ENCODE data around the gene CES3. TPM values are rescaled to one million over a fixed set of nuclear protein-coding genes. Genes with fewer than 3 reads are reported as not detected.
A peak's percentile ranks its signal among the peaks of the same experiment; 100 is the strongest.

Gene CES3
- total RNA-seq, 4 donors from 2014 or later = 10.3 to 30.3 (median 12.9) TPM

- intact Hi-C loops (cut with DNase I; ENCODE audit: low total_unique reads) = loop anchor here (5.0 kb wide), 1 partner anchor 85 kb away; no protein-coding TSS in a partner anchor
- in situ Hi-C loops (cut with MboI; ENCODE audit: low sequenced_read_pairs in 4 of 4) = loop anchor here in 1 of 4 donors (10.0 kb wide), 1 partner anchor 137 kb away; the partner anchor contains the start of genes B3GNT9, FBXL8 and TRADD
- ATAC-seq = no peak
These were observed 56.3 kb downstream of the CES3 start for GRCh38 chr16:67017421-67017750.

GRCh38 chr16:67017810-67018488, 56.9 kb downstream of the CES3 start:
- ATAC-seq = peak; percentile 79 to 92
- intact Hi-C loops (cut with DNase I; ENCODE audit: low total_unique reads) (loop anchor here (2.0 to 5.0 kb wide), 2 partner anchors 84 to 137 kb away; no protein-coding TSS in a partner anchor), in situ Hi-C loops (cut with MboI; ENCODE audit: low sequenced_read_pairs in 4 of 4) (loop anchor here in 1 of 4 donors (10.0 kb wide), 1 partner anchor 137 kb away; the partner anchor contains the start of genes B3GNT9, FBXL8 and TRADD)
- Histone ChIP-seq H3K36me3 (no peaks in the 10 kb centered on the region), H3K27me3 (no peaks in the 10 kb centered on the region), H3K9me3 (no peaks in the 10 kb centered on the region), H3K27ac (no peak overlapping the region), H3K4me3 (no peak overlapping the region), H3K4me1 (peaks cover 5 to 7% of the 10 kb centered on the region in 2 donors)
- DNase-seq = peak; percentile 52 to 82
- TF ChIP-seq CTCF (IDR thresholded peaks at IDR 0.05 in 4 of 5, conservative IDR thresholded peaks at IDR 0.05 in 1 of 5) (peak; percentile 64 to 85 (median 75)), POLR2A (IDR thresholded peaks at IDR 0.05) (no peak)

More at GRCh38 chr16:67017421-67017750, 56.3 kb downstream of the CES3 start:
- Histone ChIP-seq H3K27me3 (no peaks in the 10 kb centered on the region), H3K9me3 (no peaks in the 10 kb centered on the region), H3K4me1 (peaks cover 5 to 7% of the 10 kb centered on the region in 2 donors), H3K36me3 (no peaks in the 10 kb centered on the region), H3K27ac (no peak overlapping the region), H3K4me3 (no peak overlapping the region)
- TF ChIP-seq POLR2A (IDR thresholded peaks at IDR 0.05) = no peak
- TF ChIP-seq CTCF (IDR thresholded peaks at IDR 0.05 in 4 of 5, conservative IDR thresholded peaks at IDR 0.05 in 1 of 5) = no peak
- DNase-seq = no peak

GRCh38 chr16:67019171-67019570, 58.1 kb downstream of the CES3 start:
- no peak for TF ChIP-seq POLR2A (IDR thresholded peaks at IDR 0.05)
- TF ChIP-seq CTCF (IDR thresholded peaks at IDR 0.05 in 4 of 5, conservative IDR thresholded peaks at IDR 0.05 in 1 of 5) = no peak
- Histone ChIP-seq H3K27me3 (no peaks in the 10 kb centered on the region), H3K36me3 (no peaks in the 10 kb centered on the region), H3K9me3 (no peaks in the 10 kb centered on the region), H3K4me3 (no peak overlapping the region), H3K4me1 (peaks cover 5 to 6% of the 10 kb centered on the region in 2 donors), H3K27ac (no peak overlapping the region)
- in situ Hi-C loops (cut with MboI; ENCODE audit: low sequenced_read_pairs in 4 of 4) = loop anchor here in 1 of 4 donors (10.0 kb wide), 1 partner anchor 136 kb away; the partner anchor contains the start of genes B3GNT9, FBXL8 and TRADD
- intact Hi-C loops (cut with DNase I; ENCODE audit: low total_unique reads) = loop anchor here (2.0 to 5.0 kb wide), 2 partner anchors 83 to 136 kb away; no protein-coding TSS in a partner anchor
- DNase-seq (no peak), ATAC-seq (no peak)

- ATAC-seq = no peak
- in situ Hi-C loops (cut with MboI; ENCODE audit: low sequenced_read_pairs in 4 of 4) = no loop called here
- H3K9me3 ChIP-seq = no peaks in the 10 kb centered on the region
- H3K27me3 ChIP-seq = no peaks in the 10 kb centered on the region
- H3K27ac ChIP-seq = no peak overlapping the region
- no peak for TF ChIP-seq POLR2A (IDR thresholded peaks at IDR 0.05)
- no peak for TF ChIP-seq CTCF (IDR thresholded peaks at IDR 0.05 in 4 of 5, conservative IDR thresholded peaks at IDR 0.05 in 1 of 5)
- no peak overlapping the region for H3K4me3 ChIP-seq
- no peak for DNase-seq
- H3K4me1 ChIP-seq = no peaks in the 10 kb centered on the region
- H3K36me3 ChIP-seq = no peaks in the 10 kb centered on the region
- intact Hi-C loops (cut with DNase I; ENCODE audit: low total_unique reads) = no loop called here
These were observed 60.3 kb downstream of the CES3 start for GRCh38 chr16:67021321-67021720.

Data from gastrocnemius medialis (tissue), 4 donors.